ENCODE results near the gene ATF6B.

Gene ATF6B

GRCh38 chr6:32131439-32131948 lies 3.4 kb upstream of the ATF6B start:
- DNase-seq (ENCODE audit: low spot score), result no peak

GRCh38 chr6:32129297-32130088 lies 1.4 kb upstream of the ATF6B start:
- DNase-seq (ENCODE audit: low spot score), result no peak

GRCh38 chr6:32128751-32129296 lies 778 bp upstream of the ATF6B start:
- no peak for DNase-seq (ENCODE audit: low spot score)

GRCh38 chr6:32127409-32127716 lies 683 bp downstream of the ATF6B start:
- no peak for DNase-seq (ENCODE audit: low spot score)

GRCh38 chr6:32126880-32127279 lies 1.2 kb downstream of the ATF6B start:
- DNase-seq (ENCODE audit: low spot score), result no peak

- no peak for DNase-seq (ENCODE audit: low spot score)
Measured at GRCh38 chr6:32123681-32124080, 4.4 kb downstream of the ATF6B start.

- DNase-seq (ENCODE audit: low spot score), result no peak
Measured at GRCh38 chr6:32120573-32121059, 7.4 kb downstream of the ATF6B start.

- DNase-seq (ENCODE audit: low spot score), result peak; percentile 79
Measured at GRCh38 chr6:32118782-32119628, 9.0 kb downstream of the ATF6B start.

- DNase-seq (ENCODE audit: low spot score), result no peak
Measured at GRCh38 chr6:32117461-32117860, 10.6 kb downstream of the ATF6B start.

GRCh38 chr6:32116674-32117073 lies 11.4 kb downstream of the ATF6B start:
- peak; percentile 36 for DNase-seq (ENCODE audit: low spot score)

GRCh38 chr6:32115623-32116022 lies 12.4 kb downstream of the ATF6B start:
- no peak for DNase-seq (ENCODE audit: low spot score)

- no peak for DNase-seq (ENCODE audit: low spot score)
Measured at GRCh38 chr6:32114796-32115195, 13.2 kb downstream of the ATF6B start.

- no peak for DNase-seq (ENCODE audit: low spot score)
Measured at GRCh38 chr6:32113386-32114352, 14.4 kb downstream of the ATF6B start.

GRCh38 chr6:32112431-32112980 lies 15.5 kb downstream of the ATF6B start:
- no peak for DNase-seq (ENCODE audit: low spot score)

GRCh38 chr6:32111424-32112066 lies 16.5 kb downstream of the ATF6B start:
- DNase-seq (ENCODE audit: low spot score), result no peak

- DNase-seq (ENCODE audit: low spot score), result no peak
Measured at GRCh38 chr6:32110632-32111031, 17.4 kb downstream of the ATF6B start.

GRCh38 chr6:32109765-32110160 lies 18.3 kb downstream of the ATF6B start:
- DNase-seq (ENCODE audit: low spot score), result no peak

GRCh38 chr6:32109114-32109764 lies 18.8 kb downstream of the ATF6B start, which contains the start of gene TNXB:
Gene TNXB, minus strand, starts transcription at chr6:32109338. Its CDS starts 11,140 bp downstream, at chr6:32098198.
- DNase-seq (ENCODE audit: low spot score), result no peak

GRCh38 chr6:32108727-32109113 lies 19.3 kb downstream of the ATF6B start:
- DNase-seq (ENCODE audit: low spot score), result no peak

- no peak for DNase-seq (ENCODE audit: low spot score)
Measured at GRCh38 chr6:32108094-32108627, 19.9 kb downstream of the ATF6B start.

Data from HuH-7.5 (cell line).